NT2/D1 (cell line): Measurements from ENCODE around the gene FAM47E.

ENCODE experiments used
- YY1 ChIP-seq: IDR thresholded peaks from 2 replicates; pipeline ENCODE4 v1.6.1; 2011; ENCODE audit not compliant: insufficient read length, insufficient read depth
- ZNF274 ChIP-seq: IDR thresholded peaks from 2 replicates; pipeline ENCODE4 v1.6.1; 2011; ENCODE audit warnings: mild to moderate bottlenecking, low read depth, low read length

DNA sequence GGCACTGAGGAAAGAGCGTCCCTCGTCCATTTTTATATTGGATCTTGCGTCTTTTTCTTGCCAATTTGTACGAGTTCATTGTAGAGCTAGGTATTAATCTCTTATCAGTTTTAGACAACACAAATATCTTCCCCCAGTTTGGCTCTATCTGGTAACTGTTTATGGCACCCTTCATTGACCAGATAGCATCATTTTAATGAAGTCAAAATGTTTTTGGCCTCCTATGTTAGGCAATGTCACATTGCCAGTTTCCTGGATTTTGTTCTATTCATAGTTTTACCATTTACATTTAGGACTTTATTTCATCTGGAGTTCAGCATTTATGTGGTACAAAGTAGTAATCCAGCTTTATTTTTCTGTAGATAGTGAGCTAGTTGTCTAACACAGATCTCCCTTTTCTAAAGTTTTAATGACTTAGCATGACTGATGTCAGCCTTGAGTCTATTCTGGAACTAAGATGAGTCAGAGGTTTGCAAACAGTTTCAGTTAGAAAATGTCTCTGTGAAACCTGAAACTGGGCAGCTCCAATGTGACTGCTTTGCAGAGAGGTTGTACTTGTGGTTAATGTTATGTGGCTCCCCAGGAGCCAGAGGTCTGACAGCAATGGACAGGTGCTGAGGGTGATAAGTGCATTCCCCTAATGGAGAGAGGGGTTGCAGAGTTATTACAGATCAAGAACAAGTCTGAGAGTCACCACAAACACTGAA is 49.7 kb downstream of the FAM47E start:
- TF ChIP-seq YY1: no peak
- TF ChIP-seq ZNF274: no peak
